ENCODE data around the gene NGLY1.
A peak's percentile ranks its signal among the peaks of the same experiment; 100 is the strongest.

The NGLY1 gene

GRCh38 chr3:25782938-25783660 is at the start of gene NGLY1:
NGLY1 (minus strand) TSS chr3:25783443; CDS start chr3:25783390, 53 bp downstream.
- peak; percentile 51 for DNase-seq (ENCODE audit: low read depth)

GRCh38 chr3:25831578-25831977 is 48.3 kb upstream of the NGLY1 start:
- no peak for DNase-seq (ENCODE audit: low read depth)

- no peak for DNase-seq (ENCODE audit: low read depth)
These were observed 47.4 kb upstream of the NGLY1 start for GRCh38 chr3:25830373-25831280.

GRCh38 chr3:25826510-25826909 is 43.3 kb upstream of the NGLY1 start:
- DNase-seq (ENCODE audit: low read depth): no peak

GRCh38 chr3:25823314-25823713 is 40.1 kb upstream of the NGLY1 start:
- DNase-seq (ENCODE audit: low read depth): no peak

- DNase-seq (ENCODE audit: low read depth): no peak
These were observed 38.7 kb upstream of the NGLY1 start for GRCh38 chr3:25821746-25822573.

GRCh38 chr3:25820816-25821486 is 37.7 kb upstream of the NGLY1 start:
- no peak for DNase-seq (ENCODE audit: low read depth)

- peak; percentile 84 for DNase-seq (ENCODE audit: low read depth)
These were observed 37.1 kb upstream of the NGLY1 start for GRCh38 chr3:25820366-25820765.

GRCh38 chr3:25818335-25818734 is 35.1 kb upstream of the NGLY1 start:
- no peak for DNase-seq (ENCODE audit: low read depth)

GRCh38 chr3:25817638-25818037 is 34.4 kb upstream of the NGLY1 start:
- DNase-seq (ENCODE audit: low read depth): no peak

GRCh38 chr3:25817107-25817506 is 33.9 kb upstream of the NGLY1 start:
- no peak for DNase-seq (ENCODE audit: low read depth)

GRCh38 chr3:25812644-25813043 is 29.4 kb upstream of the NGLY1 start:
- no peak for DNase-seq (ENCODE audit: low read depth)

- DNase-seq (ENCODE audit: low read depth): no peak
These were observed 21.4 kb upstream of the NGLY1 start for GRCh38 chr3:25804676-25805075.

- no peak for DNase-seq (ENCODE audit: low read depth)
These were observed 20.6 kb upstream of the NGLY1 start for GRCh38 chr3:25803833-25804232.

GRCh38 chr3:25801786-25802185 is 18.5 kb upstream of the NGLY1 start:
- DNase-seq (ENCODE audit: low read depth): no peak

- DNase-seq (ENCODE audit: low read depth): peak; percentile 83
These were observed 6.6 kb upstream of the NGLY1 start, which contains the start of gene OXSM for GRCh38 chr3:25789596-25790556. OXSM (plus strand) TSS chr3:25790090; CDS start chr3:25791021, 931 bp downstream.

GRCh38 chr3:25789209-25789595 is 6.0 kb upstream of the NGLY1 start:
- no peak for DNase-seq (ENCODE audit: low read depth)

GRCh38 chr3:25787689-25788088 is 4.4 kb upstream of the NGLY1 start:
- no peak for DNase-seq (ENCODE audit: low read depth)

GRCh38 chr3:25785826-25786225 is 2.6 kb upstream of the NGLY1 start:
- DNase-seq (ENCODE audit: low read depth): no peak

- DNase-seq (ENCODE audit: low read depth): no peak
These were observed 1.7 kb upstream of the NGLY1 start for GRCh38 chr3:25784971-25785370.
